H9 (cell line): Measurements from ENCODE around the gene ANKMY2. TPM values are rescaled to one million over a fixed set of nuclear protein-coding genes. Genes with fewer than 3 reads are reported as not detected.

Experiments
- DNase-seq: peaks from one replicate; pipeline ENCODE4 v3.0.0-alpha.2; 2017
- H2AFZ ChIP-seq: one replicate; pipeline ENCODE4 v1.6.1; 2013; ENCODE audit warnings: mild to moderate bottlenecking, low read length, control low read depth, moderate library complexity
- H2AK5ac ChIP-seq: 2 replicates; pipeline ENCODE4 v1.6.1; 2013; ENCODE audit warnings: low read length, control low read depth, mixed read lengths; ENCODE audit not compliant: insufficient read length
- H2BK120ac ChIP-seq: one replicate; pipeline ENCODE4 v1.6.1; 2013; ENCODE audit warnings: low read depth, mild to moderate bottlenecking, low read length, control low read depth, inconsistent platforms; ENCODE audit not compliant: poor library complexity, severe bottlenecking
- H2BK12ac ChIP-seq: 2 replicates; pipeline ENCODE4 v1.6.1; 2013; ENCODE audit warnings: low read length, control low read depth, mixed read lengths, low read depth; ENCODE audit not compliant: insufficient read length
- H2BK15ac ChIP-seq: 2 replicates; pipeline ENCODE4 v1.6.1; 2013; ENCODE audit warnings: low read depth, low read length, control low read depth
- H2BK20ac ChIP-seq: one replicate; pipeline ENCODE4 v1.6.1; 2013; ENCODE audit warnings: low read depth, mild to moderate bottlenecking, low read length, control low read depth, inconsistent platforms; ENCODE audit not compliant: poor library complexity, severe bottlenecking
- H2BK5ac ChIP-seq: 2 replicates; pipeline ENCODE4 v1.6.1; 2013; ENCODE audit warnings: low read length, control low read depth, mixed read lengths; ENCODE audit not compliant: insufficient read length
- H3K14ac ChIP-seq: 2 replicates; pipeline ENCODE4 v1.6.1; 2013; ENCODE audit warnings: low read length, control low read depth; ENCODE audit not compliant: insufficient read depth
- H3K18ac ChIP-seq: 2 replicates; pipeline ENCODE4 v1.6.1; 2013; ENCODE audit warnings: low read depth, mild to moderate bottlenecking, mixed read lengths, low read length, control low read depth; ENCODE audit not compliant: insufficient read length
- H3K23ac ChIP-seq: 2 replicates; pipeline ENCODE4 v1.6.1; 2013; ENCODE audit warnings: low read length, control low read depth, mixed read lengths, low read depth; ENCODE audit not compliant: insufficient read length
- H3K23me2 ChIP-seq: 2 replicates; pipeline ENCODE4 v1.6.1; 2013; ENCODE audit warnings: low read depth, mild to moderate bottlenecking, mixed read lengths, low read length, control low read depth; ENCODE audit not compliant: insufficient read length, poor library complexity, severe bottlenecking
- H3K27ac ChIP-seq: 2 replicates; pipeline ENCODE4 v1.5.1; 2013; ENCODE audit warnings: low read length, control low read depth, mixed read lengths, low read depth; ENCODE audit not compliant: insufficient read length
- H3K27me3 ChIP-seq: 2 replicates; pipeline ENCODE4 v1.6.1; 2013; ENCODE audit warnings: low read length, control low read depth, inconsistent platforms; ENCODE audit not compliant: insufficient read depth
- H3K4ac ChIP-seq: 2 replicates; pipeline ENCODE4 v1.6.1; 2013; ENCODE audit warnings: low read depth, mild to moderate bottlenecking, control low read depth, inconsistent platforms, low read length, moderate library complexity
- H3K4me1 ChIP-seq: 2 replicates; pipeline ENCODE4 v1.6.1; 2013; ENCODE audit warnings: low read length, control low read depth, inconsistent platforms; ENCODE audit not compliant: insufficient read depth
- H3K4me2 ChIP-seq: 2 replicates; pipeline ENCODE4 v1.6.1; 2013; ENCODE audit warnings: low read length, control low read depth, mixed read lengths; ENCODE audit not compliant: insufficient read length, insufficient read depth
- H3K56ac ChIP-seq: 2 replicates; pipeline ENCODE4 v1.6.1; 2013; ENCODE audit warnings: low read depth, mild to moderate bottlenecking, mixed read lengths, low read length, control low read depth; ENCODE audit not compliant: insufficient read length
- H3K79me1 ChIP-seq: 2 replicates; pipeline ENCODE4 v1.6.1; 2013; ENCODE audit warnings: low read depth, mild to moderate bottlenecking, moderate library complexity, low read length, control low read depth, inconsistent platforms; ENCODE audit not compliant: insufficient read depth, poor library complexity, severe bottlenecking
- H3K79me2 ChIP-seq: 2 replicates; pipeline ENCODE4 v1.6.1; 2013; ENCODE audit warnings: low read length, control low read depth, inconsistent platforms; ENCODE audit not compliant: insufficient read depth
- H3K9ac ChIP-seq: 2 replicates; pipeline ENCODE4 v1.6.1; 2013; ENCODE audit warnings: low read length, control low read depth, mixed read lengths; ENCODE audit not compliant: insufficient read length; ENCODE audit errors: extremely low read depth
- H3K9me3 ChIP-seq: one replicate; pipeline ENCODE4 v1.6.1; 2013; ENCODE audit warnings: low read depth, low read length, inconsistent platforms; ENCODE audit not compliant: control insufficient read depth
- H3T11ph ChIP-seq: one replicate; pipeline ENCODE4 v1.6.1; 2013; ENCODE audit warnings: mild to moderate bottlenecking, low read length, control low read depth, inconsistent platforms
- H4K20me1 ChIP-seq: one replicate; pipeline ENCODE4 v1.6.1; 2013; ENCODE audit not compliant: control insufficient read depth, insufficient read length, insufficient read depth
- H4K5ac ChIP-seq: 2 replicates; pipeline ENCODE4 v1.6.1; 2013; ENCODE audit warnings: low read depth, mild to moderate bottlenecking, mixed read lengths, low read length, control low read depth; ENCODE audit not compliant: insufficient read length
- H4K8ac ChIP-seq: replicated peaks from 2 replicates; pipeline ENCODE4 v1.6.1; 2013; ENCODE audit warnings: low read length, control low read depth, mixed read lengths, low read depth; ENCODE audit not compliant: insufficient read length
- H4K91ac ChIP-seq: 2 replicates; pipeline ENCODE4 v1.6.1; 2013; ENCODE audit warnings: low read depth, mild to moderate bottlenecking, moderate library complexity, mixed read lengths, low read length, control low read depth; ENCODE audit not compliant: insufficient read length
- H3K27ac Mint-ChIP-seq, 3 experiments: 2 replicates in 2 of 3; 3 replicates in 1 of 3; pipeline ENCODE4 v1.8.0; 2020 to 2021; ENCODE audit warnings: mixed read lengths in 3 of 3, mild to moderate bottlenecking in 1 of 3, moderate library complexity in 1 of 3
- H3K27me3 Mint-ChIP-seq: 2 replicates; pipeline ENCODE4 v1.8.0; 2021; ENCODE audit warnings: low read depth, mild to moderate bottlenecking, moderate library complexity, mixed read lengths
- H3K36me3 Mint-ChIP-seq, 3 experiments: 2 replicates in 2 of 3; 3 replicates in 1 of 3; pipeline ENCODE4 v1.8.0; 2020 to 2021; ENCODE audit warnings: low read depth in 3 of 3, mixed read lengths in 3 of 3; ENCODE audit not compliant: insufficient read depth in 1 of 3
- H3K4me1 Mint-ChIP-seq, 2 experiments: 2 replicates each; pipeline ENCODE4 v1.8.0; 2020; ENCODE audit warnings: mixed read lengths in 2 of 2
- H3K4me3 Mint-ChIP-seq, 2 experiments: 2 replicates in 1 of 2; 3 replicates in 1 of 2; pipeline ENCODE4 v1.8.0; 2020 to 2021; ENCODE audit warnings: mild to moderate bottlenecking in 2 of 2, mixed read lengths in 2 of 2, moderate library complexity in 1 of 2
- H3K9me3 Mint-ChIP-seq, 2 experiments: 2 replicates in 1 of 2; 3 replicates in 1 of 2; pipeline ENCODE4 v1.8.0; 2020; ENCODE audit warnings: mild to moderate bottlenecking in 2 of 2, mixed read lengths in 2 of 2, moderate library complexity in 1 of 2
- CTCF ChIP-seq: fragments of 200-600 bp; sonication (generic); conservative IDR thresholded peaks from 3 replicates; pipeline ENCODE4 v1.8.0; 2021; ENCODE audit warnings: antibody characterized with exemption, mild to moderate bottlenecking
- WGBS: extraction: QIAGEN DNeasy Blood & Tissue Kit; methylation state at CpG from one replicate; pipeline ENCODE4 v1.1.7; 2013; ENCODE audit warnings: missing lambda C conversion rate, low lambda C conversion rate, mixed read lengths; ENCODE audit not compliant: insufficient read length; ENCODE audit errors: extremely low coverage; 5-methylcytosine and 5-hydroxymethylcytosine counted together
- total RNA-seq: library from RNA; stranded (reverse); gene quantifications from 2 replicates; pipeline ENCODE4 v1.2.1, GENCODE V29; 2021

ANKMY2 gene
- total RNA-seq, 1 experiment from 2014 or later, result 12.7 TPM

GRCh38 chr7:16652240-16652583, 6.7 kb upstream of the ANKMY2 start:
- no peak overlapping the region for H3K18ac ChIP-seq
- H3K27ac ChIP-seq, result no peak overlapping the region
- no peak overlapping the region for H2BK120ac ChIP-seq
- no peak overlapping the region for H2BK20ac ChIP-seq
- no peak overlapping the region for H3K4me2 ChIP-seq
- no peaks in the 10 kb centered on the region for H3K79me1 ChIP-seq
- no peak overlapping the region for H4K91ac ChIP-seq
- no peaks in the 10 kb centered on the region for H3K27me3 ChIP-seq
- Mint-ChIP-seq H3K9me3 (no peaks in the 10 kb centered on the region), H3K27me3 (no peaks in the 10 kb centered on the region), H3K4me1 (peaks cover 30 to 33% of the 10 kb centered on the region in 2 experiments), H3K4me3 (no peak overlapping the region), H3K36me3 (peaks cover 0 to 2% (median 0%) of the 10 kb centered on the region in 3 experiments; a peak in 1 of 7 replicates), H3K27ac (no peak overlapping the region)
- no peak overlapping the region for H3K4ac ChIP-seq
- H3K4me1 ChIP-seq, result peaks cover 4% of the 10 kb centered on the region; the same call in 1 of the 2 replicates
- no peak overlapping the region for H3K23ac ChIP-seq
- H2AK5ac ChIP-seq, result no peak overlapping the region
- H4K8ac ChIP-seq, result no peak overlapping the region
- no peak overlapping the region for H2BK12ac ChIP-seq
- no peak overlapping the region for H2AFZ ChIP-seq
- no peak overlapping the region for H3K14ac ChIP-seq
- no CpG with 5 or more reads among the region's 7 CpGs for WGBS
- peaks cover 32% of the 10 kb centered on the region; the same call in 1 of the 2 replicates for H3K79me2 ChIP-seq
- no peak for TF ChIP-seq CTCF
- H3K9ac ChIP-seq, result no peak overlapping the region
- H4K5ac ChIP-seq, result no peak overlapping the region
- H3T11ph ChIP-seq, result no peak overlapping the region
- H2BK15ac ChIP-seq, result no peak overlapping the region
- no peaks in the 10 kb centered on the region for H3K23me2 ChIP-seq
- no peaks in the 10 kb centered on the region for H4K20me1 ChIP-seq
- no peak for DNase-seq
- no peak overlapping the region for H2BK5ac ChIP-seq
- no peak overlapping the region for H3K56ac ChIP-seq
- no peaks in the 10 kb centered on the region for H3K9me3 ChIP-seq
